ENCODE results near the gene MGAM2. TPM values are rescaled to one million over a fixed set of nuclear protein-coding genes. Genes with fewer than 3 reads are reported as not detected.
A peak's percentile ranks its signal among the peaks of the same experiment; 100 is the strongest.

MGAM2 gene
- total and polyA plus RNA-seq, 2 of the 13 experiments (the other 11 are each of a cell fraction or from before 2014, with no cell fraction given): 0.29 TPM; not detected in 1

- WGBS (ENCODE audit: low lambda C conversion rate): 21% methylated on average over 3 of the region's 3 CpGs
- no peaks in the 10 kb centered on the region for H3K27me3 ChIP-seq (ENCODE audit: control insufficient read depth in 1 of 2, insufficient read depth in 2 of 2, low read length in 2 of 2)
- ATAC-seq: no peak
- FAIRE-seq: no peak
- H3K9ac ChIP-seq (ENCODE audit: insufficient read depth, low read depth, low read length): no peak overlapping the region
- CTCF ChIA-PET (ENCODE audit: low intra/inter-chr PET ratio, low total read pairs): no interaction called here
- H3K79me2 ChIP-seq (ENCODE audit: insufficient read depth, low read length): no peaks in the 10 kb centered on the region
- intact Hi-C loops (cut with micrococcal nuclease; ENCODE audit: unreplicated experiment) (no loop called here), in situ Hi-C loops (cut with HindIII; ENCODE audit: extremely low pct_ligation_motif_present, low pct_unique_long_range_greater_than_20kb) (no loop called here)
- H3K9me3 ChIP-seq (ENCODE audit: low read length): no peaks in the 10 kb centered on the region
- POLR2A ChIA-PET: no interaction called here
- H3K4me2 ChIP-seq (ENCODE audit: low read depth, low read length): no peak overlapping the region
- TF ChIP-seq HOXD1 (CRISPR knock-in tag; IDR thresholded peaks at IDR 0.05): no peak
- TF ChIP-seq ZNF770 (CRISPR knock-in tag; IDR thresholded peaks at IDR 0.05): no peak
- no peak for TF ChIP-seq KLF15 (CRISPR knock-in tag; IDR thresholded peaks at IDR 0.05; ENCODE audit: borderline replicate concordance)
- no peak for TF ChIP-seq ATF7-NPFF (CRISPR knock-in tag; IDR thresholded peaks at IDR 0.05; ENCODE audit: low read depth)
- no peak for TF ChIP-seq CBX5 (CRISPR knock-in tag; IDR thresholded peaks at IDR 0.05; ENCODE audit: borderline replicate concordance)
- TF ChIP-seq RCOR2 (CRISPR knock-in tag; IDR thresholded peaks at IDR 0.05): no peak
- TF ChIP-seq ZNF777 (CRISPR knock-in tag; IDR thresholded peaks at IDR 0.05): no peak
- H3K36me3 ChIP-seq (replicated peaks in 1 of 2; ENCODE audit: control insufficient read depth in 1 of 2, insufficient read depth in 2 of 2, low read length in 2 of 2): no peaks in the 10 kb centered on the region
- H3K4me1 ChIP-seq (ENCODE audit: insufficient read depth, low read length): peaks cover 20% of the 10 kb centered on the region
- no peaks in the 10 kb centered on the region for H4K20me1 ChIP-seq (ENCODE audit: insufficient read depth, low read length)
- no peak overlapping the region for H3K4me3 ChIP-seq (replicated peaks in 1 of 3; ENCODE audit: insufficient read depth in 1 of 3, low read depth in 2 of 3, low read length in 3 of 3)
- BruUV-seq (replicated peaks): no TSS peak
- DNase-seq (ENCODE audit: low spot score): peak; percentile 2
- no peak overlapping the region for H2AFZ ChIP-seq (ENCODE audit: low read length)
- no peak overlapping the region for H3K27ac ChIP-seq (ENCODE audit: extremely low read length, insufficient read depth, low read length)
These were observed 880 bp upstream of the MGAM2 start for GRCh38 chr7:142110638-142111037.

- no peak overlapping the region for H3K4me3 ChIP-seq (replicated peaks in 1 of 3; ENCODE audit: insufficient read depth in 1 of 3, low read depth in 2 of 3, low read length in 3 of 3)
- no peak overlapping the region for H3K4me2 ChIP-seq (ENCODE audit: low read depth, low read length)
- intact Hi-C loops (cut with micrococcal nuclease; ENCODE audit: unreplicated experiment): no loop called here
- H3K4me1 ChIP-seq (ENCODE audit: insufficient read depth, low read length): 0 out of 2 replicates have a peak, but pooled peaks cover 9% of the 10 kb centered on the region
- H2AFZ ChIP-seq (ENCODE audit: low read length): no peak overlapping the region
- 0% methylated on average over 1 of the region's 1 CpG for WGBS (ENCODE audit: low lambda C conversion rate)
- in situ Hi-C loops (cut with HindIII; ENCODE audit: extremely low pct_ligation_motif_present, low pct_unique_long_range_greater_than_20kb): no loop called here
- H3K27me3 ChIP-seq (ENCODE audit: control insufficient read depth in 1 of 2, insufficient read depth in 2 of 2, low read length in 2 of 2): no peaks in the 10 kb centered on the region
- H3K9me3 ChIP-seq (ENCODE audit: low read length): no peaks in the 10 kb centered on the region
- FAIRE-seq: no peak
- H4K20me1 ChIP-seq (ENCODE audit: insufficient read depth, low read length): no peaks in the 10 kb centered on the region
- BruUV-seq (replicated peaks): no TSS peak
- H3K27ac ChIP-seq (ENCODE audit: extremely low read length, insufficient read depth, low read length): no peak overlapping the region
- ChIA-PET CTCF (ENCODE audit: low intra/inter-chr PET ratio, low total read pairs) (no interaction called here), POLR2A (no interaction called here)
- no peak for ATAC-seq
- H3K9ac ChIP-seq (ENCODE audit: insufficient read depth, low read depth, low read length): no peak overlapping the region
- no peaks in the 10 kb centered on the region for H3K79me2 ChIP-seq (ENCODE audit: insufficient read depth, low read length)
- H3K36me3 ChIP-seq (replicated peaks in 1 of 2; ENCODE audit: control insufficient read depth in 1 of 2, insufficient read depth in 2 of 2, low read length in 2 of 2): no peaks in the 10 kb centered on the region
- DNase-seq (ENCODE audit: low spot score): no peak
- TF ChIP-seq BRD4 (CRISPR knock-in tag; IDR thresholded peaks at IDR 0.05): no peak
- no peak for TF ChIP-seq ZBTB14 (CRISPR knock-in tag; IDR thresholded peaks at IDR 0.05)
- TF ChIP-seq ZNF646 (CRISPR knock-in tag; IDR thresholded peaks at IDR 0.05): no peak
These were observed 568 bp downstream of the MGAM2 start for GRCh38 chr7:142112086-142112485.
